H9 (cell line): Measurements from ENCODE around the gene OTOGL. TPM values are rescaled to one million over a fixed set of nuclear protein-coding genes. Genes with fewer than 3 reads are reported as not detected.

Experiments used
- DNase-seq: peaks from one replicate; pipeline ENCODE4 v3.0.0-alpha.2; 2017
- H2AFZ ChIP-seq: one replicate; pipeline ENCODE4 v1.6.1; 2013; ENCODE audit warnings: mild to moderate bottlenecking, low read length, control low read depth, moderate library complexity
- H2AK5ac ChIP-seq: 2 replicates; pipeline ENCODE4 v1.6.1; 2013; ENCODE audit warnings: low read length, control low read depth, mixed read lengths; ENCODE audit not compliant: insufficient read length
- H2BK120ac ChIP-seq: one replicate; pipeline ENCODE4 v1.6.1; 2013; ENCODE audit warnings: low read depth, mild to moderate bottlenecking, low read length, control low read depth, inconsistent platforms; ENCODE audit not compliant: poor library complexity, severe bottlenecking
- H2BK12ac ChIP-seq: 2 replicates; pipeline ENCODE4 v1.6.1; 2013; ENCODE audit warnings: low read length, control low read depth, mixed read lengths, low read depth; ENCODE audit not compliant: insufficient read length
- H2BK15ac ChIP-seq: 2 replicates; pipeline ENCODE4 v1.6.1; 2013; ENCODE audit warnings: low read depth, low read length, control low read depth
- H2BK20ac ChIP-seq: one replicate; pipeline ENCODE4 v1.6.1; 2013; ENCODE audit warnings: low read depth, mild to moderate bottlenecking, low read length, control low read depth, inconsistent platforms; ENCODE audit not compliant: poor library complexity, severe bottlenecking
- H2BK5ac ChIP-seq: 2 replicates; pipeline ENCODE4 v1.6.1; 2013; ENCODE audit warnings: low read length, control low read depth, mixed read lengths; ENCODE audit not compliant: insufficient read length
- H3K14ac ChIP-seq: 2 replicates; pipeline ENCODE4 v1.6.1; 2013; ENCODE audit warnings: low read length, control low read depth; ENCODE audit not compliant: insufficient read depth
- H3K18ac ChIP-seq: 2 replicates; pipeline ENCODE4 v1.6.1; 2013; ENCODE audit warnings: low read depth, mild to moderate bottlenecking, mixed read lengths, low read length, control low read depth; ENCODE audit not compliant: insufficient read length
- H3K23ac ChIP-seq: 2 replicates; pipeline ENCODE4 v1.6.1; 2013; ENCODE audit warnings: low read length, control low read depth, mixed read lengths, low read depth; ENCODE audit not compliant: insufficient read length
- H3K23me2 ChIP-seq: 2 replicates; pipeline ENCODE4 v1.6.1; 2013; ENCODE audit warnings: low read depth, mild to moderate bottlenecking, mixed read lengths, low read length, control low read depth; ENCODE audit not compliant: insufficient read length, poor library complexity, severe bottlenecking
- H3K27ac ChIP-seq: 2 replicates; pipeline ENCODE4 v1.5.1; 2013; ENCODE audit warnings: low read length, control low read depth, mixed read lengths, low read depth; ENCODE audit not compliant: insufficient read length
- H3K27me3 ChIP-seq: 2 replicates; pipeline ENCODE4 v1.6.1; 2013; ENCODE audit warnings: low read length, control low read depth, inconsistent platforms; ENCODE audit not compliant: insufficient read depth
- H3K4ac ChIP-seq: 2 replicates; pipeline ENCODE4 v1.6.1; 2013; ENCODE audit warnings: low read depth, mild to moderate bottlenecking, control low read depth, inconsistent platforms, low read length, moderate library complexity
- H3K4me1 ChIP-seq: 2 replicates; pipeline ENCODE4 v1.6.1; 2013; ENCODE audit warnings: low read length, control low read depth, inconsistent platforms; ENCODE audit not compliant: insufficient read depth
- H3K4me2 ChIP-seq: 2 replicates; pipeline ENCODE4 v1.6.1; 2013; ENCODE audit warnings: low read length, control low read depth, mixed read lengths; ENCODE audit not compliant: insufficient read length, insufficient read depth
- H3K56ac ChIP-seq: 2 replicates; pipeline ENCODE4 v1.6.1; 2013; ENCODE audit warnings: low read depth, mild to moderate bottlenecking, mixed read lengths, low read length, control low read depth; ENCODE audit not compliant: insufficient read length
- H3K79me1 ChIP-seq: 2 replicates; pipeline ENCODE4 v1.6.1; 2013; ENCODE audit warnings: low read depth, mild to moderate bottlenecking, moderate library complexity, low read length, control low read depth, inconsistent platforms; ENCODE audit not compliant: insufficient read depth, poor library complexity, severe bottlenecking
- H3K79me2 ChIP-seq: 2 replicates; pipeline ENCODE4 v1.6.1; 2013; ENCODE audit warnings: low read length, control low read depth, inconsistent platforms; ENCODE audit not compliant: insufficient read depth
- H3K9ac ChIP-seq: 2 replicates; pipeline ENCODE4 v1.6.1; 2013; ENCODE audit warnings: low read length, control low read depth, mixed read lengths; ENCODE audit not compliant: insufficient read length; ENCODE audit errors: extremely low read depth
- H3K9me3 ChIP-seq: one replicate; pipeline ENCODE4 v1.6.1; 2013; ENCODE audit warnings: low read depth, low read length, inconsistent platforms; ENCODE audit not compliant: control insufficient read depth
- H3T11ph ChIP-seq: one replicate; pipeline ENCODE4 v1.6.1; 2013; ENCODE audit warnings: mild to moderate bottlenecking, low read length, control low read depth, inconsistent platforms
- H4K20me1 ChIP-seq: one replicate; pipeline ENCODE4 v1.6.1; 2013; ENCODE audit not compliant: control insufficient read depth, insufficient read length, insufficient read depth
- H4K5ac ChIP-seq: 2 replicates; pipeline ENCODE4 v1.6.1; 2013; ENCODE audit warnings: low read depth, mild to moderate bottlenecking, mixed read lengths, low read length, control low read depth; ENCODE audit not compliant: insufficient read length
- H4K8ac ChIP-seq: replicated peaks from 2 replicates; pipeline ENCODE4 v1.6.1; 2013; ENCODE audit warnings: low read length, control low read depth, mixed read lengths, low read depth; ENCODE audit not compliant: insufficient read length
- H4K91ac ChIP-seq: 2 replicates; pipeline ENCODE4 v1.6.1; 2013; ENCODE audit warnings: low read depth, mild to moderate bottlenecking, moderate library complexity, mixed read lengths, low read length, control low read depth; ENCODE audit not compliant: insufficient read length
- H3K27ac Mint-ChIP-seq, 3 experiments: 2 replicates in 2 of 3; 3 replicates in 1 of 3; pipeline ENCODE4 v1.8.0; 2020 to 2021; ENCODE audit warnings: mixed read lengths in 3 of 3, mild to moderate bottlenecking in 1 of 3, moderate library complexity in 1 of 3
- H3K27me3 Mint-ChIP-seq: 2 replicates; pipeline ENCODE4 v1.8.0; 2021; ENCODE audit warnings: low read depth, mild to moderate bottlenecking, moderate library complexity, mixed read lengths
- H3K36me3 Mint-ChIP-seq, 3 experiments: 2 replicates in 2 of 3; 3 replicates in 1 of 3; pipeline ENCODE4 v1.8.0; 2020 to 2021; ENCODE audit warnings: low read depth in 3 of 3, mixed read lengths in 3 of 3; ENCODE audit not compliant: insufficient read depth in 1 of 3
- H3K4me1 Mint-ChIP-seq, 2 experiments: 2 replicates each; pipeline ENCODE4 v1.8.0; 2020; ENCODE audit warnings: mixed read lengths in 2 of 2
- H3K4me3 Mint-ChIP-seq, 2 experiments: 2 replicates in 1 of 2; 3 replicates in 1 of 2; pipeline ENCODE4 v1.8.0; 2020 to 2021; ENCODE audit warnings: mild to moderate bottlenecking in 2 of 2, mixed read lengths in 2 of 2, moderate library complexity in 1 of 2
- H3K9me3 Mint-ChIP-seq, 2 experiments: 2 replicates in 1 of 2; 3 replicates in 1 of 2; pipeline ENCODE4 v1.8.0; 2020; ENCODE audit warnings: mild to moderate bottlenecking in 2 of 2, mixed read lengths in 2 of 2, moderate library complexity in 1 of 2
- CTCF ChIP-seq: fragments of 200-600 bp; sonication (generic); conservative IDR thresholded peaks from 3 replicates; pipeline ENCODE4 v1.8.0; 2021; ENCODE audit warnings: antibody characterized with exemption, mild to moderate bottlenecking
- WGBS: extraction: QIAGEN DNeasy Blood & Tissue Kit; methylation state at CpG from one replicate; pipeline ENCODE4 v1.1.7; 2013; ENCODE audit warnings: missing lambda C conversion rate, low lambda C conversion rate, mixed read lengths; ENCODE audit not compliant: insufficient read length; ENCODE audit errors: extremely low coverage; 5-methylcytosine and 5-hydroxymethylcytosine counted together
- total RNA-seq: library from RNA; stranded (reverse); gene quantifications from 2 replicates; pipeline ENCODE4 v1.2.1, GENCODE V29; 2021

OTOGL gene
- total RNA-seq, 1 experiment from 2014 or later: 0.11 TPM

- Histone ChIP-seq H3K56ac (no peak overlapping the region), H4K91ac (no peak overlapping the region), H2BK12ac (no peak overlapping the region), H3K18ac (no peak overlapping the region), H3K4me2 (no peak overlapping the region), H3K9ac (no peak overlapping the region), H4K20me1 (no peaks in the 10 kb centered on the region), H2BK15ac (no peak overlapping the region), H3K79me2 (no peaks in the 10 kb centered on the region; the same call in 1 of the 2 replicates), H2AK5ac (no peak overlapping the region), H2AFZ (no peak overlapping the region), H2BK120ac (no peak overlapping the region), H2BK5ac (no peak overlapping the region), H4K8ac (no peak overlapping the region), H3K27ac (no peak overlapping the region), H3K79me1 (no peaks in the 10 kb centered on the region), H3K23me2 (no peaks in the 10 kb centered on the region), H3K4me1 (no peaks in the 10 kb centered on the region), H3K23ac (no peak overlapping the region), H4K5ac (no peak overlapping the region), H2BK20ac (no peak overlapping the region), H3K4ac (no peak overlapping the region), H3T11ph (no peak overlapping the region), H3K9me3 (no peaks in the 10 kb centered on the region), H3K27me3 (no peaks in the 10 kb centered on the region), H3K14ac (no peak overlapping the region)
- DNase-seq: no peak
- H3K36me3 Mint-ChIP-seq: no peaks in the 10 kb centered on the region
- H3K4me1 Mint-ChIP-seq: peaks cover 0 to 9% of the 10 kb centered on the region in 2 experiments; a peak in 2 of 4 replicates
- no peak overlapping the region for H3K4me3 Mint-ChIP-seq
- no CpG with 5 or more reads among the region's 2 CpGs for WGBS
- no peak for TF ChIP-seq CTCF
- no peaks in the 10 kb centered on the region for H3K27me3 Mint-ChIP-seq
- H3K27ac Mint-ChIP-seq: no peak overlapping the region
- H3K9me3 Mint-ChIP-seq: no peaks in the 10 kb centered on the region
Observed at GRCh38 chr12:80058586-80058985, 40.8 kb upstream of the OTOGL start.
